Keratinocyte (primary cell): ENCODE data around the gene IQCE. TPM values are rescaled to one million over a fixed set of nuclear protein-coding genes. Genes with fewer than 3 reads are reported as not detected.

Experiments used
- DNase-seq: peaks from one replicate; pipeline ENCODE4 v3.0.0-alpha.2; 2011; ENCODE audit warnings: low read depth, missing footprints, low spot score
- FAIRE-seq: peaks from 2 replicates; lab custom pipeline; 2011; peaks lifted over from hg19 to GRCh38; lab: Jason Lieb, UNC
- H2AFZ ChIP-seq: 2 replicates; pipeline ENCODE4 v1.6.0; 2012; ENCODE audit warnings: low read length, control low read depth, inconsistent platforms; ENCODE audit not compliant: control insufficient read depth
- H3K27ac ChIP-seq: 2 replicates; pipeline ENCODE4 v1.5.1; 2011; ENCODE audit warnings: low read length; ENCODE audit not compliant: control insufficient read depth, insufficient read depth
- H3K27me3 ChIP-seq: 3 replicates; pipeline ENCODE4 v1.6.0; 2011; ENCODE audit warnings: low read length; ENCODE audit not compliant: control insufficient read depth, insufficient read depth; ENCODE audit errors: extremely low read depth
- H3K36me3 ChIP-seq, 2 experiments: 2 replicates in 1 of 2; 3 replicates in 1 of 2; pipeline ENCODE4 v1.5.1; 2011; ENCODE audit warnings: low read length in 2 of 2, mild to moderate bottlenecking in 1 of 2; ENCODE audit not compliant: control insufficient read depth in 2 of 2, insufficient read depth in 2 of 2; ENCODE audit errors: extremely low read depth in 1 of 2
- H3K4me1 ChIP-seq: 3 replicates; pipeline ENCODE4 v1.5.1; 2011; ENCODE audit warnings: low read length; ENCODE audit not compliant: control insufficient read depth, insufficient read depth; ENCODE audit errors: extremely low read depth
- H3K4me2 ChIP-seq: 3 replicates; pipeline ENCODE4 v1.6.0; 2011; ENCODE audit warnings: low read depth, low read length; ENCODE audit not compliant: control insufficient read depth, insufficient read depth; ENCODE audit errors: extremely low read depth
- H3K4me3 ChIP-seq, 3 experiments: fragments of 200-600 bp in 1 of 3; sonication (generic) in 1 of 3; 2 replicates in 2 of 3; 3 replicates in 1 of 3; pipeline ENCODE4 v1.5.1; 2011 to 2016; ENCODE audit warnings: low read length in 3 of 3, mild to moderate bottlenecking in 3 of 3, control low read depth in 2 of 3, inconsistent platforms in 1 of 3, low read depth in 1 of 3, mixed read lengths in 1 of 3, mixed run types in 1 of 3, moderate library complexity in 1 of 3; ENCODE audit not compliant: control insufficient read depth in 2 of 3, insufficient read depth in 2 of 3; ENCODE audit errors: extremely low read depth in 1 of 3
- H3K79me2 ChIP-seq: 2 replicates; pipeline ENCODE4 v1.6.0; 2012; ENCODE audit warnings: low read length; ENCODE audit not compliant: control insufficient read depth, insufficient read depth
- H3K9ac ChIP-seq: 3 replicates; pipeline ENCODE4 v1.6.0; 2011; ENCODE audit warnings: low read length; ENCODE audit not compliant: control insufficient read depth, insufficient read depth; ENCODE audit errors: extremely low read depth
- H3K9me1 ChIP-seq: 3 replicates; pipeline ENCODE4 v1.6.0; 2011; ENCODE audit warnings: low read length; ENCODE audit not compliant: control insufficient read depth, insufficient read depth; ENCODE audit errors: extremely low read depth
- H3K9me3 ChIP-seq: 2 replicates; pipeline ENCODE4 v1.5.1; 2012; ENCODE audit warnings: low read depth, low read length; ENCODE audit not compliant: control insufficient read depth
- H4K20me1 ChIP-seq: 3 replicates; pipeline ENCODE4 v1.6.0; 2011; ENCODE audit warnings: low read length; ENCODE audit not compliant: control insufficient read depth, insufficient read depth; ENCODE audit errors: extremely low read depth
- CTCF ChIP-seq, 3 experiments: IDR thresholded peaks in 1 of 3; conservative IDR thresholded peaks in 1 of 3; optimal IDR thresholded peaks in 1 of 3; 2 replicates in 2 of 3; 3 replicates in 1 of 3; pipeline versions ENCODE3 to v1.5.1; 2011; ENCODE audit warnings: low read length in 3 of 3, mild to moderate bottlenecking in 3 of 3, moderate library complexity in 2 of 3, control low read depth in 1 of 3, inconsistent platforms in 1 of 3; ENCODE audit not compliant: insufficient read depth in 2 of 3; ENCODE audit errors: extremely low read depth in 1 of 3
- EZH2 ChIP-seq: IDR thresholded peaks from one replicate; pipeline ENCODE4 v1.6.1; 2012; ENCODE audit warnings: inconsistent platforms, mild to moderate bottlenecking, low read length, moderate library complexity
- dilution Hi-C: fragments of 300-500 bp; cut with MboI; formaldehyde crosslinking; loops from one replicate; pipeline ENCODE4 v1.7.0; 2020; ENCODE audit warnings: low sequenced_read_pairs; ENCODE audit not compliant: extremely low pct_ligation_motif_present
- polyA plus RNA-seq, 5 experiments: library from polyadenylated mRNA; depleted of rRNA in 3 of 5; stranded (reverse) in 3 of 5; stranded (forward) in 1 of 5; unstranded in 1 of 5; fragments of >200 nt; gene quantifications; 1 replicate in 1 of 5; 2 replicates in 3 of 5; 3 replicates in 1 of 5; pipeline versions ENCODE4 v1.2.1 to v1.2.3, GENCODE V29; 2011 to 2012; ENCODE audit warnings: missing spikeins in 2 of 5, low read depth in 1 of 5, low replicate concordance in 1 of 5

The IQCE gene
- polyA plus RNA-seq, 1 donor (not counting 4 experiments of a cell fraction or from before 2014, with no cell fraction given): 5.2 TPM

GRCh38 chr7:2568521-2569223 is 9.9 kb downstream of the IQCE start:
- Histone ChIP-seq H3K79me2 (peaks cover 5% of the 10 kb centered on the region), H3K4me2 (no peak overlapping the region), H4K20me1 (peaks cover 4% of the 10 kb centered on the region), H3K9me1 (no peaks in the 10 kb centered on the region), H3K9ac (no peak overlapping the region), H3K4me1 (peaks cover 10% of the 10 kb centered on the region), H3K4me3 (no peak overlapping the region), H3K27ac (no peak overlapping the region), H3K9me3 (no peaks in the 10 kb centered on the region), H2AFZ (no peak overlapping the region), H3K27me3 (no peaks in the 10 kb centered on the region), H3K36me3 (peaks cover 6 to 9% of the 10 kb centered on the region in 2 experiments)
- TF ChIP-seq CTCF (optimal IDR thresholded peaks at IDR 0.05 in 1 of 3, IDR thresholded peaks at IDR 0.05 in 1 of 3, conservative IDR thresholded peaks at IDR 0.05 in 1 of 3; ENCODE audit: extremely low read depth in 1 of 3, insufficient read depth in 2 of 3, low read length in 3 of 3) (no peak), EZH2 (no peak)
- no peak for DNase-seq
- dilution Hi-C loops: no loop called here
- FAIRE-seq: no peak

GRCh38 chr7:2569421-2569820 is 10.6 kb downstream of the IQCE start:
- H3K27ac ChIP-seq: no peak overlapping the region
- peaks cover 10% of the 10 kb centered on the region for H3K4me1 ChIP-seq
- peaks cover 9% of the 10 kb centered on the region in 2 experiments for H3K36me3 ChIP-seq
- H4K20me1 ChIP-seq: peaks cover 4% of the 10 kb centered on the region
- no peak overlapping the region for H3K4me3 ChIP-seq
- no peaks in the 10 kb centered on the region for H3K9me1 ChIP-seq
- TF ChIP-seq CTCF (optimal IDR thresholded peaks at IDR 0.05 in 1 of 3, IDR thresholded peaks at IDR 0.05 in 1 of 3, conservative IDR thresholded peaks at IDR 0.05 in 1 of 3; ENCODE audit: extremely low read depth in 1 of 3, insufficient read depth in 2 of 3, low read length in 3 of 3): no peak
- TF ChIP-seq EZH2: no peak
- H3K27me3 ChIP-seq: no peaks in the 10 kb centered on the region
- H3K9me3 ChIP-seq: no peaks in the 10 kb centered on the region
- DNase-seq (no peak), FAIRE-seq (no peak)
- dilution Hi-C loops: no loop called here
- H3K9ac ChIP-seq: no peak overlapping the region
- H3K79me2 ChIP-seq: peaks cover 5% of the 10 kb centered on the region
- H3K4me2 ChIP-seq: no peak overlapping the region
- H2AFZ ChIP-seq: no peak overlapping the region
